Left renal pelvis (tissue), 4 donors: ENCODE measurements around the gene SMDT1. TPM values are rescaled to one million over a fixed set of nuclear protein-coding genes. Genes with fewer than 3 reads are reported as not detected.
"Not testable (repeated sequence)": the region's sequence is repeated elsewhere in the genome, so short reads cannot be mapped to it uniquely, and the experiment has no call there.

Experiments
- DNase-seq, 4 donors: peaks; one replicate each; pipeline ENCODE4 v3.0.0-alpha.2; 2013; ENCODE audit warnings: low read depth in 4 of 4, low spot score in 3 of 4
- polyA plus RNA-seq, 4 donors: library from polyadenylated mRNA; unstranded; fragments of 120-200 nt; gene quantifications; one replicate each; pipeline ENCODE4 v1.2.1, GENCODE V29; 2013; ENCODE audit not compliant: insufficient read length in 4 of 4

The SMDT1 gene
- polyA plus RNA-seq, 4 donors, result 47.7 to 124 (median 104) TPM

DNA sequence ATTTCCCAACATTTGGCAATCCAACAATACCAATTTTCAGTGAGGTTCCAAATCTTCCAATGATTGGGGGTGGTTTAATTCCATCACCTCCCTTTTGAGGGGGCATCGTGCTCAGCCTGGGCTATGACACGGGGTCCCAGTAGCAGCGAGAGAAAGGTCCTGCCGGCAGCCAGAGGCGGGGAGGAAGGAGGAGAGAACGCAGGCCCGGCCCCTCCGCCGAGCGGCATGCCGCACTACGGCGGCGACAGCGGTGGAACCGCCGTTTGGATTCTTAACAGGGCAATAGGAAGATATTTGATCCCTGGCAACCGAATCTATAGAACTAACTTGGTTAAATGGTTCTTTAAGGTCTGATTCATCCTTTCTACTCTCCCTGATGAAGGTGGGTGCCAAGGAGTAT, 29.3 kb downstream of the SMDT1 start:
- DNase-seq, result no peak

DNA sequence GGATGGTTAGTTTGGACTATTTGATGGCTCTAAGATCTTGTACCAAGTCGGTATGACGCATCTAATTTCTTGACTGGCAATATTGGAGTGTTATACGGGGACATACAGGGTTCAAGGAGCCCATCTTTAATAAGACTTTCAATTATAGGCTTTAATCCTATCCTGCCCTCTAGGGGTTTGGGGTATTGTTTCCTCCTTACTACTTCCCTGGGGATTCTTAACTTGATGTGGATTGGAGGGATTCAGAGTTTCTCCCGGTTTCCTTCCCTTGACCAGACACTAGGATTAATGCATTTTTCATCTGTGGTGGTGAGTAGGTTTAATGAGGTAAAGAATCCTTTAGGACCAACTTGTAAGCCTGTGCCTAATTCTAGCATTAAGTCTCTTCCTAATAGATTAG, 32.3 kb downstream of the SMDT1 start:
- DNase-seq, result no peak

DNA sequence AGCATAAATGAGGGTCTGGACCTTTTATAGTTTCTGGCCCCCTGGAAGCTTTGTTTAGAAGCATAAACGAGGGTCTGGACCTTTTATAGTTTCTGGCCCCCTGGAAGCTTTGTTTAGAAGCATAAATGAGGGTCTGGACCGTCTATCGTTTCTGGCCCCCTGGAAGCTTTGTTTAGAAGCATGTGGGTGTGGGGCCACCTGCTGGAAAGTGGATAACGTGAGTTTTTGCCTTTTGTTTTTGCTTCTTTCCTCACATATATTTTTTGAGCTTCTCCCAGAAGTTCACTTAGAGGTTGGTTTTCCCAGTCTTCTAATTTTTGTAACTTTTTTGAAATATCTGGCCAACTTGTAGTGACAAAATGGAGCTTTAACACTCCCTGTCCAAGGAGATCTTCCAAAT, 33.3 kb downstream of the SMDT1 start:
- not testable (repeated sequence) for DNase-seq

DNA sequence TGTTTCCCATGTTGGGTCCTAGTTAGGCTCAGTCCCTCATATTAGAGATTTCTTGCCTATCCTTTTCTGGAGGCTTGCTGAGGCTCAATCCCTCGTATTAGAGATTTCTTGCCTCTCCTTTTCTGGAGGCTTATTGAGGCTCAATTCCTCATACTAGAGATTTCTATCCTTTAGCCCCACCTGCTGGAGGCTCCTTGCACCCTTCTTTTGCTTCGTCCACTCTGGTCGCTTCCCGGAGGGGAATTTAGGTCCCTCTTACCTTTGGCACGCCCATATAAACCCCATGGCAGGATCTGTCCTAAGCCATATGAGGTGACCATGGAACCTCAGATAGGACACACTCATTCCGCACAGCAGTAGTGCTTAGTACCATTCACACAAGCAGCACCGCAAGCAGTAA, 35.2 kb downstream of the SMDT1 start:
- DNase-seq, result no peak

DNA sequence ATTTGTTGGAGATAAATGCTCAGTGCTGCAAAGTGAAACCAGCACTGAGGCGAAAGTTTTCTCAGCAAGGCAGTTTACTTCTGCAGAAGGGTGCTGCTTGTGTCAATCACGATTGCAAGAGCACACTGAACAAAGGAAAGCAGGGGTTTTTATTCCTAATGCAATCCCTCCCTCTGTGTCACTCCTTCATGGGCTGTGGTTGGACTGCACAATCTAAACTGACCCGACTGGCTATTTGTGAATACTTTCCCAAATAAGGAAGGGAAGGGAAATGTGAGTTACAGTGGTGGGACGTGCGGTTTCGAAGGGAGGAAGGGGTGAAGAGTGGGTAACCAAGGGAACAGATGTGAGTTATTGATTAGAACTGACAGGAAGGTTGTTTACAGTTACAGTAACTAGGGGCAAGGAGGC, 35.9 kb downstream of the SMDT1 start:
- not testable (repeated sequence) for DNase-seq

DNA sequence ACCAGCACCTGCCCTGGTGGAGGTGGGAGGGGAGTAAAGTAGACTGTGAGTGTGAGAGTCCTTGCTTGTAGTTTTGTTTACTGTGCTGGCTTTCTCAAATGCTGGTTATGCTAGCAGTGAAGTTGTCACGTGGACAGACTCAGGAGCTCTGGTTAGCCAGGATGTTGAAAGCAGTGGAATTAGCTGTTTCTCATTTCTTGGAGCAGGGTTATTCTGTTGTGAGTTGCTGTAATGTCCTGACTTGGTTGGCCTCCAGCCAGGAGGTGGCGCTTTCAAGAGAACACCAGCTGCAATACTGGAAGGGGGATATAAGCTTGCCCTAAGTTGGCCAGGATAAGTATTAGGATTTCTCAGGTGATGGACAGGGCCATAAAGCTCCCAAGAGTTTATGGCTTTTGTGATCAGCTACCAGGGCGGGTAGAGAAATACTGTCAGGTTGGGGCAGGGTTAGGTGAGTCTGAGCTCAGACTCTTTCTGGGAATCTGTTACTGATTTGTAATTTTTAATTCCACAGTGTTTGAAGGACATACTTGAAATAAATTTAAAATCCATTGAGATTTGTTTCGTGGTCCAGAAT, 37.4 kb downstream of the SMDT1 start:
- DNase-seq, result no peak

DNA sequence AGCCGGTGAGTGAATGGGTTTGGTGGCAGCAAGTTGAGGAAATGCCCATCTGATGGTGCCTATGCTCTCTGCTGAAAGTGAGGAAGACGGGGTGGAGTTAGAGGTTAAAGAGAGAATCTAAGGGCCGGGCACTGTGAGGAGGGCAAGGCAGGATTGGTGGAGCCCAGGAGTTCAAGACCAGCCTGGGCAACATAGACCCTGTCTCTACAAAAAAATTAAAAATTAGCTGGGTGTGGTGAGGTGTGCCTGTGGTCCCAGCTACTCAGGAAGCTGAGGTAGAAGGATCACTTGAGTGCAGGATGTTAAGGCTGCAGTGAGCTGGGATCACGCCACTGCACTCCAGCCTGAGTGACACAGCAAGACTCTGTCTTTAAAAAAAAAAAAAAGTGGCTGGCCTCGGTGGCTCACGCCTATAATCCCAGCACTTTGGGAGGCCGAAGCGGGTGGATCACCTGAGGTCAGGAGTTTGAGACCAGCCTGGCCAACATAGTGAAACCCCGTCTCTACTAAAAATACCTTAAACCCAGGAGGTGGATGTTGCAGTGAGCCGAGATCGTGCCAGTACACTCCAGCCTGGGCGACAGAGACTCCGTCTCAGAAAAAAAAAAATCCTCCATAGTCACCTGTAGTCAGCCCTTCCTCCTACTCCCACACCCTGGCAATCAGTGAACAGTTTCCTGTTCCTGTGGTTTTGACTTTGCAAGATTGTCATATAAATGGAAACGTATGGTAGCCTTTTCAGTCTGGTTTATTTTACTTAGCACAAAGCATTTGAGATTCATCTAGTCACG, 40.9 kb downstream of the SMDT1 start:
- not testable (repeated sequence) for DNase-seq

DNA sequence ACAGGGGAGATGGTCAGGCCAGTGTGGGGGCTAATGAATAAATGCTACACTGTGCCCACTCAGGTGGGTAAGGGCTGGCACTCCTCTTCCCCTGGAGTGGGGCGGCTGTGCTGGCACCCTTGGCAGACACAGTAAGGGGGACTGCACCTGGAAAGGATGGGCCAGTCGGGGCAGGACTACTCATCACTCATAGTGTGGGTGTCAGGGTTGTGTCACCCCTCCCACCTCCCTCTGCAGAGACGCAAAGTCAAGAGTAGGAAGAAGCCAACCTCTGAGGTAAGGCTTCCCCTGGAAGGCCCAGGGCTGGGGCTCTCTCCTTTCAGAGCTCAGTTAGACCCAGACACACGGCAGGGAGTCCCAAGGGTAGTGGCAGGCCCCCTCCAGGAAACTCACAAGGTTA, 44.0 kb downstream of the SMDT1 start:
- DNase-seq, result not testable (repeated sequence)

DNA sequence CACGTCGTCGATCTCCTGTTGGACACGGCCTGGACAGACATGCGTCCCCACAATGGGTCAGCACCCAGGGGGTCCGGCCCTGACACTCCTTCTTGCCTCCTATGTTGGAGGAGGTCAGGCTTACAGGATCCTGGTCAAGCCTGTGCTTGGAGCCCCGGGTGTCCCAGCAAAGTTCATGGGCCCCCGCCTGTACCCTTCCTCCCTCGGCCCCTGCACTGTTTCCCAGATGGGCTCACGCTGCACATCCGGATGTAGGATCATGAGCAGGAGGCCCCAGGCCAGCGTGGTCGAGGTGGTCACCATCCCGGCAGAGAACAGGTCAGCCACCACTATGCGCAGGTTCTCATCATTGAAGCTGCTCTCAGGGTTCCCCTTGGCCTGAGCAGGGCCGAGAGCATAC, 48.1 kb downstream of the SMDT1 start:
- DNase-seq, result no peak

DNA sequence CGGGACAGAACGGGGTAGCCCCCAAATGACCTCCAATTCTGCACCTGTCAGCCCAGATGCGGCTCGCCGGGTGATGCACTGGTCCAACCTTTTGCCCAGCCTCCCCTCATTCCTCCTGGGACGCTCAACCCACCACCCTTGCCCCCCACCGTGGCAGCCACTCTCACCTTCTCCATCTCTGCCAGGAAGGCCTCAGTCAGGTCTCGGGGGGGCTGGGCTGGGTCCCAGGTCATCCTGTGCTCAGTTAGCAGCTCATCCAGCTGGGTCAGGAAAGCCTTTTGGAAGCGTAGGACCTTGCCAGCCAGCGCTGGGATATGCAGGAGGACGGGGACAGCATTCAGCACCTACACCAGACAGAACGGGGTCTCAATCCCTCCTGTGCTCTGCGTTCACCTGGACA, 48.5 kb downstream of the SMDT1 start:
- not testable (repeated sequence) for DNase-seq

DNA sequence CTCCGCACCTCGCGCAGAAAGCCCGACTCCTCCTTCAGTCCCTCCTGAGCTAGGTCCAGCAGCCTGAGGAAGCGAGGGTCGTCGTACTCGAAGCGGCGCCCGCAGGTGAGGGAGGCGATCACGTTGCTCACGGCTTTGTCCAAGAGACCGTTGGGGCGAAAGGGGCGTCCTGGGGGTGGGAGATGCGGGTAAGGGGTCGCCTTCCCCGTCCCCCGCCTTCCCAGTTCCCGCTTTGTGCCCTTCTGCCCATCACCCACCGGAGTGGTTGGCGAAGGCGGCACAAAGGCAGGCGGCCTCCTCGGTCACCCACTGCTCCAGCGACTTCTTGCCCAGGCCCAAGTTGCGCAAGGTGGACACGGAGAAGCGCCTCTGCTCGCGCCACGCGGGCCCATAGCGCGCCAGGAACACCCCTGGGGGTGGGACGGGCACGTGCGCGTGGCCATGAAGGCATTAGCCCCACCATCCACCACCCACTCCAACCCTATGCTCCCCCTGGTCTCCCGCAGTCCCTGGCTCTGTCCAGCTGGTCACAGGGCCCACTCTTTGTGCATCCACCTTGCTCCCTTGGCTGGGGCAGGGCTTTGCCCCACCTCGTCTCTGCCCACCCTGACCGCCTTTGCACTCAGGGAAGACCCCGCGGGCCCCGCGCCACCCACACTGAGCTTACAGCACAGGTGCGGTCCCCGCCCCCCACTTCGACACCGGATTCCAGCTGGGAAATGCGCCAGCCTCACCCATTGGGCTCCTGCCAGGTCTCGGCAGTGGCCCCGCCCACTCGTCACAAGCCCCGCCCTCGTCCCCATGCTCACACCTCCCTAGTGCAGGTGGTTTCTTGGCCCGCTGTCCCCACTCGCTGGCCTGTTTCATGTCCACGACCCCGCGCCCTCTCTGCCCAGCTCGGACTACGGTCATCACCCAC, 49.5 kb downstream of the SMDT1 start:
- not testable (repeated sequence) for DNase-seq

DNA sequence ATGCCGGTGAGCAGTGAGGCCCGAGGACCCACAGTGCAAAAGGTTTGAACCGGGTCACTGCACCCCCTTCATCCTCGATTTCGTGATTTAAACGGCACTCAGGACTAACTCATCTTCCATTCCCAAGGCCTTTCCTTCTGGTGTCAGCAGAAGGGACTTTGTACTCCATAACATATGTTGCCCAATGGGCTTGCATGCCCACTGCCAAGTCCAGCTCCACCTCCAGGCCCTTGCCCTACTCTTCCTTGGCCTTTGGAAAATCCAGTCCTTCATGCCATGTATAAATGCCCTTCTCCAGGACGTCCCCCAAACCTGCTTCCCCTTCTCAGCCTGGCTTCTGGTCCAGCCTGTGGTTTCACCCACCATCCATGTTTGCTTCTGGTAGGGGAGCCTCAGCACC, 50.7 kb downstream of the SMDT1 start:
- not testable (repeated sequence) for DNase-seq

DNA sequence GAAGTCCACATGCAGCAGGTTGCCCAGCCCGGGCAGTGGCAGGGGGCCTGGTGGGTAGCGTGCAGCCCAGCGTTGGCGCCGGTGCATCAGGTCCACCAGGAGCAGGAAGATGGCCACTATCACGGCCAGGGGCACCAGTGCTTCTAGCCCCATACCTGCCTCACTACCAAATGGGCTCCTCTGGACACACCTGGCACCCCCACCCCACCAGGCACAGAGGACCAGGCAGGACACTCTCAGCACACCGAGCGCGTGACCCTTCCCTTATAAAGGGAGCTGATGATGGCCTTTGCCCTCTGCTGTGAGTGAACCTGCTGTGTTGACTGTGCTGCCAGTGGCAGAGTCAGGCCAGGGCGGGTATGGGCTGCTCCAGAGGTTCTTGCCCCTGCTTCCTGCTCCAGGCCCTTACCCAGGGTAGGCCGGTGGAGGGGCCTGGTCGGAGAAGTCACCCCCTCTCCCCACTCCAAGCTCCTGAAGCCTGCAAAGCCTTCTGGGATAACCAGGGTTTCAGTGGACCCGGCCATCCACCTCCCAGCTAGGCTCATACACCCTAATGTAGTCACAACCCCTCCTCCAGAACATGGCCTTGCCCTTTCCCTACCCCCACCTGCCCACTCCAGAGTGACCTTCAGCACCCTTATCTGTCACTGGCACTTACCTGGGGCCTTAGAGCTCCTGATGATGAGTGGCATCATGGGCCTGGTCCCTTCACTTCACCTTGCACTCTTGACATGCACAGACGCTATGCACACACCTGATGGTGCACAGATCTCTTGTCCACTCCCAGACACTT, 51.3 kb downstream of the SMDT1 start, which contains the start of gene CYP2D6:
TSS of gene CYP2D6 (minus strand) at position 172 of the 793 bp plus-strand sequence. CDS start at position 153, 19 bp downstream.
- not testable (repeated sequence) for DNase-seq

DNA sequence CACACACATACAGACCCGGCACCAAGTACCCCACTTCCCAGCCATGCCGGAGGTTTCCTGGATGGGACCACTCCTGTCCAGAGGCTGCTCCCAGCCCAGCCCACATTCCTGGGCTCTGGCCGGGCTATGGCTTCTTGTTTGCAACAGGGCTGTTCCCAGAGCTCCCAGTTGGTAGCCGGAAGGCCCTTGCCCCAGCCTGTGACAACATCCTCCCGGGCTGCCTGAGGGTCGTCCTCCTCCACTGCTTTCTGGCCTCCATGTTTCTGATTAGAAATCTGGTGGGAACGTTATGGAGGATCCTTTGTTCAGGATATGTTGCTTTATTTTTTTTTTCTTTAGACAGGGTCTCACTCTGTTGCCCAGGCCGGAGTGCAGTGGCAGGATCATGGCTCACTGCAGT, 52.1 kb downstream of the SMDT1 start:
- no peak for DNase-seq

DNA sequence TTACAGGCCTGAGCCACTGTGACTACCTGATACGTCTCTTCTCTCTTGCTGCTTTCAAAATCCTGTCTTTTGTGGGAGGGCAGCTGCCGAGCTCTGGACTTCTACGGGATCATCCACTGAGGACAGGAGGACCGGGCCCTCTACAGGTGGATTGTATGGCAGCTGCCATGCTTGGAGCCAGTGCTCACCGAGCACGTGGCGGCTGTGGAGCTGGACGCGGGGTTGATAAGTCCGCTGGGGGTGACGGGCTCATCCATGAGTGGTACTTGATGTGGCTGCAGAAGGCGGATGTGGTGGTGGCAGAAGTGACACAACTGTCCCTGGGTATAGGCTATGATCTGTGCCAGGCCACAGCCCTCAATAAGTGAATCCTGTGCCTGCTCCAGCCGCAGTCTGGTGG, 53.0 kb downstream of the SMDT1 start:
- DNase-seq, result no peak

Other genes with a start within 250 kb of the SMDT1 start
- gene SREBF2, start 246.6 kb upstream of the SMDT1 start, polyA plus RNA-seq, result 10 to 100 TPM; 76.0 to 99.1 (median 93.9) TPM
- gene SHISA8, start 164.6 kb upstream of the SMDT1 start, polyA plus RNA-seq, result 1 to 10 TPM in 1 of 4 donors, under 1 TPM in 3; 0.22 to 1.7 (median 0.46) TPM
- 1 to 10 TPM; 1.4 to 4.0 (median 1.9) TPM for gene TNFRSF13C, start 152.9 kb upstream of the SMDT1 start, polyA plus RNA-seq
- gene CENPM, start 132.5 kb upstream of the SMDT1 start, polyA plus RNA-seq, result 10 to 100 TPM; 10.3 to 15.6 (median 11.6) TPM
- gene SEPTIN3, start 110.3 kb upstream of the SMDT1 start, polyA plus RNA-seq, result 10 to 100 TPM in 1 of 4 donors, 1 to 10 TPM in 3; 6.4 to 10.0 (median 7.8) TPM
- gene WBP2NL, start 80.9 kb upstream of the SMDT1 start, polyA plus RNA-seq, result 1 to 10 TPM; 2.4 to 5.2 (median 4.3) TPM
- 10 to 100 TPM; 27.1 to 33.2 (median 27.7) TPM for gene NAGA, start 8.9 kb upstream of the SMDT1 start, polyA plus RNA-seq
- 10 to 100 TPM; 10.3 to 31.7 (median 10.7) TPM for gene PHETA2, start 5.5 kb upstream of the SMDT1 start, polyA plus RNA-seq
- 100 to 1,000 TPM in 2 of 4 donors, 10 to 100 TPM in 2; 74.8 to 131 (median 107) TPM for gene NDUFA6, start 11.1 kb downstream of the SMDT1 start, polyA plus RNA-seq
- 10 to 100 TPM in 1 of 4 donors, 1 to 10 TPM in 3; 1.8 to 15.9 (median 3.7) TPM for gene CYP2D6, start 51.1 kb downstream of the SMDT1 start, polyA plus RNA-seq
- gene TCF20, start 191.0 kb downstream of the SMDT1 start, polyA plus RNA-seq, result 10 to 100 TPM; 18.4 to 28.4 (median 25.4) TPM